WTC11 (cell line): Measurements from ENCODE around the gene RIBC2. TPM values are rescaled to one million over a fixed set of nuclear protein-coding genes. Genes with fewer than 3 reads are reported as not detected.
"Not testable (repeated sequence)": the region's sequence is repeated elsewhere in the genome, so short reads cannot be mapped to it uniquely, and the experiment has no call there.

Experiments used
- ATAC-seq: fragments of 200-7000 bp; cut with Tn5 transposase; 2 replicates; pipeline ENCODE4 v1.10.0; 2021; ENCODE audit warnings: mild to moderate bottlenecking, moderate library complexity
- CTCF ChIA-PET: fragments of 300-600 bp; sonication (Branson Sonifier 250); formaldehyde crosslinking; loops from one replicate; lab custom pipeline; 2021; ENCODE audit warnings: antibody characterized with exemption; lab: Charles Lee
- POLR2A ChIA-PET: fragments of 350-600 bp; sonication (Branson Sonifier 250); formaldehyde crosslinking; loops from one replicate; lab custom pipeline; 2021; ENCODE audit warnings: antibody characterized with exemption; lab: Charles Lee
- DNase-seq: peaks from one replicate; pipeline ENCODE4 v3.0.0; 2021; ENCODE audit warnings: low spot score
- H3K27ac Mint-ChIP-seq: 2 replicates; pipeline ENCODE4 v1.8.0; 2021; ENCODE audit warnings: mixed read lengths
- H3K27me3 Mint-ChIP-seq: 2 replicates; pipeline ENCODE4 v1.8.0; 2021; ENCODE audit warnings: low read depth, mild to moderate bottlenecking, moderate library complexity, mixed read lengths
- H3K36me3 Mint-ChIP-seq: 2 replicates; pipeline ENCODE4 v1.8.0; 2021; ENCODE audit warnings: mixed read lengths
- H3K4me1 Mint-ChIP-seq: 2 replicates; pipeline ENCODE4 v1.8.0; 2022; ENCODE audit warnings: mixed read lengths
- H3K4me3 Mint-ChIP-seq: 2 replicates; pipeline ENCODE4 v1.8.0; 2021; ENCODE audit warnings: mild to moderate bottlenecking, moderate library complexity, mixed read lengths
- H3K9me3 Mint-ChIP-seq: 2 replicates; pipeline ENCODE4 v1.8.0; 2021; ENCODE audit warnings: mixed read lengths
- ATF1 ChIP-seq: sonication (generic); formaldehyde crosslinking; IDR thresholded peaks from 2 replicates; pipeline ENCODE4 v1.8.1; 2023; ENCODE audit warnings: mild to moderate bottlenecking, moderate library complexity, missing genetic modification reagents
- FOXJ3 ChIP-seq: sonication (generic); formaldehyde crosslinking; IDR thresholded peaks from 2 replicates; pipeline ENCODE4 v1.9.0; 2021; ENCODE audit warnings: missing genetic modification reagents, mild to moderate bottlenecking, borderline replicate concordance
- IRF2 ChIP-seq: sonication (generic); formaldehyde crosslinking; IDR thresholded peaks from 2 replicates; pipeline ENCODE4 v1.8.0; 2022; ENCODE audit warnings: low read depth, missing genetic modification reagents, borderline replicate concordance
- MYBL2 ChIP-seq: sonication (generic); formaldehyde crosslinking; IDR thresholded peaks from 2 replicates; pipeline ENCODE4 v1.8.1; 2023; ENCODE audit warnings: mild to moderate bottlenecking, moderate library complexity, missing genetic modification reagents
- NR1H2 ChIP-seq: sonication (generic); formaldehyde crosslinking; IDR thresholded peaks from 2 replicates; pipeline ENCODE4 v1.9.0; 2021; ENCODE audit warnings: mild to moderate bottlenecking, moderate library complexity, missing genetic modification reagents
- NR2C2 ChIP-seq: sonication (generic); formaldehyde crosslinking; IDR thresholded peaks from 2 replicates; pipeline ENCODE4 v1.8.0; 2022; ENCODE audit warnings: mild to moderate bottlenecking, missing genetic modification reagents
- OVOL2 ChIP-seq: fragments of 250-450 bp; sonication (Bioruptor Pico); IDR thresholded peaks from 2 replicates; pipeline ENCODE4 v1.9.0; 2021; ENCODE audit warnings: mild to moderate bottlenecking, borderline replicate concordance
- ZNF232 ChIP-seq: sonication (generic); formaldehyde crosslinking; IDR thresholded peaks from 2 replicates; pipeline ENCODE4 v1.8.0; 2022; ENCODE audit warnings: mild to moderate bottlenecking, missing genetic modification reagents
- ZNF416 ChIP-seq: fragments of 250-450 bp; sonication (Bioruptor Pico); IDR thresholded peaks from 2 replicates; pipeline ENCODE4 v1.9.0; 2021; ENCODE audit warnings: mild to moderate bottlenecking, inconsistent platforms
- total RNA-seq: library from RNA; stranded (reverse); gene quantifications from 3 replicates; pipeline ENCODE4 v1.2.3, GENCODE V29; 2021
- TF ChIP-seq, protein P1 (sequence below): sonication (generic); formaldehyde crosslinking; IDR thresholded peaks from 2 replicates; pipeline ENCODE4 v1.8.0; 2023; ENCODE audit warnings: mild to moderate bottlenecking, missing genetic modification reagents
- TF ChIP-seq, protein P2 (sequence below): sonication (generic); formaldehyde crosslinking; IDR thresholded peaks from 2 replicates; pipeline ENCODE4 v1.8.1; 2022; ENCODE audit warnings: low read depth, missing genetic modification reagents, borderline replicate concordance
- TF ChIP-seq, protein P3 (sequence below): fragments of 250-450 bp; sonication (Bioruptor Pico); IDR thresholded peaks from 2 replicates; pipeline ENCODE4 v2.1.2; 2022; ENCODE audit warnings: mild to moderate bottlenecking, moderate library complexity
- TF ChIP-seq, protein P4 (sequence below): sonication (generic); formaldehyde crosslinking; IDR thresholded peaks from 2 replicates; pipeline ENCODE4 v1.8.0; 2022; ENCODE audit warnings: mild to moderate bottlenecking, missing genetic modification reagents
- TF ChIP-seq, protein P5 (sequence below): fragments of 250-450 bp; sonication (Bioruptor Pico); IDR thresholded peaks from 2 replicates; pipeline ENCODE4 v1.8.0; 2021; ENCODE audit warnings: mild to moderate bottlenecking
- TF ChIP-seq, protein P6 (sequence below): sonication (generic); formaldehyde crosslinking; IDR thresholded peaks from 2 replicates; pipeline ENCODE4 v1.8.1; 2023; ENCODE audit warnings: mild to moderate bottlenecking, missing genetic modification reagents, moderate library complexity

The RIBC2 gene
- total RNA-seq, 1 experiment from 2014 or later = 2.4 TPM

DNA sequence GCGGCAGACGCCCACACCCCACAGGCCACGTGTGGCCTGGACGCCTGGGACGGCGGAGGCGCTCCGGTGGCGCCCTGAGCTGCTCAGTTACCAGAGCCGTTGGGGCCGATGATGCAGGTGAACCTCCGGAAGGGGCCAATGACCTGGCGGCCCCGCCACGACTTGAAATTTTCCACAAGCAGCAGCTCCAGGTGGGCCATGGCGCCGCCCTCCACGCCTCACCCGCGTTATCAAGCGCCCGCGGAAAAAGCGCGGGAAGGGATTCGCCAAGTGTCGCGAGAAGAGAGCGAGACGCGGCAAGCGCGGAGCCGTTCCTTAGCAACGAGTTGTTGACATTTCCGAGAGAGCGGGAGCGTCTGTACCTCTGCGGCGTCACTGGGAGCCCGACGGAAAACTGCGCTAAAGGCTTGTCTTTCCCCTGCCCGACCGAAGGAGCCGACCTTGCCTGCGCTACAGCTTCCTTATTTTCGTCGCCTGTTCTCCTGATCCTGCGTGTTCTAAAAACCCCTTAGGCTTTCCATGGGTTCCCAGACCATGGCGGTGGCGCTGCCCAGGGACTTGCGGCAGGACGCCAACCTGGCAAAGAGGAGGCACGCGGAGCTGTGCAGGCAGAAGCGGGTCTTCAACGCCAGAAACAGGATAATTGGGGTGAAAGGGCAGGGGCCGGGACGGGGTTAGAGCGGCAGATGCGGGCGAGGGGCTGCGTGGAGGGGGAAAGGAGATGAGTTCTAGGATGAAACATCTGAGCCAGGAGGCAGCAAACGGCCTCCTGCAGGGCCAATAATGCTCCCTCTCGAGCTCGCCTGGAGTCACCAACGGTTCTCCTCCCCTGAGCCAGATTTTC lies at the start of gene RIBC2, which contains the start of gene SMC1B (continued):
- TF ChIP-seq, protein P1, sequence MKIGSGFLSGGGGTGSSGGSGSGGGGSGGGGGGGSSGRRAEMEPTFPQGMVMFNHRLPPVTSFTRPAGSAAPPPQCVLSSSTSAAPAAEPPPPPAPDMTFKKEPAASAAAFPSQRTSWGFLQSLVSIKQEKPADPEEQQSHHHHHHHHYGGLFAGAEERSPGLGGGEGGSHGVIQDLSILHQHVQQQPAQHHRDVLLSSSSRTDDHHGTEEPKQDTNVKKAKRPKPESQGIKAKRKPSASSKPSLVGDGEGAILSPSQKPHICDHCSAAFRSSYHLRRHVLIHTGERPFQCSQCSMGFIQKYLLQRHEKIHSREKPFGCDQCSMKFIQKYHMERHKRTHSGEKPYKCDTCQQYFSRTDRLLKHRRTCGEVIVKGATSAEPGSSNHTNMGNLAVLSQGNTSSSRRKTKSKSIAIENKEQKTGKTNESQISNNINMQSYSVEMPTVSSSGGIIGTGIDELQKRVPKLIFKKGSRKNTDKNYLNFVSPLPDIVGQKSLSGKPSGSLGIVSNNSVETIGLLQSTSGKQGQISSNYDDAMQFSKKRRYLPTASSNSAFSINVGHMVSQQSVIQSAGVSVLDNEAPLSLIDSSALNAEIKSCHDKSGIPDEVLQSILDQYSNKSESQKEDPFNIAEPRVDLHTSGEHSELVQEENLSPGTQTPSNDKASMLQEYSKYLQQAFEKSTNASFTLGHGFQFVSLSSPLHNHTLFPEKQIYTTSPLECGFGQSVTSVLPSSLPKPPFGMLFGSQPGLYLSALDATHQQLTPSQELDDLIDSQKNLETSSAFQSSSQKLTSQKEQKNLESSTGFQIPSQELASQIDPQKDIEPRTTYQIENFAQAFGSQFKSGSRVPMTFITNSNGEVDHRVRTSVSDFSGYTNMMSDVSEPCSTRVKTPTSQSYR (CRISPR knock-in tag) = peak; percentile 86; the same call in 1 of the 2 replicates
- peak; percentile 77 for TF ChIP-seq NR2C2 (CRISPR knock-in tag)
- TF ChIP-seq, protein P2, sequence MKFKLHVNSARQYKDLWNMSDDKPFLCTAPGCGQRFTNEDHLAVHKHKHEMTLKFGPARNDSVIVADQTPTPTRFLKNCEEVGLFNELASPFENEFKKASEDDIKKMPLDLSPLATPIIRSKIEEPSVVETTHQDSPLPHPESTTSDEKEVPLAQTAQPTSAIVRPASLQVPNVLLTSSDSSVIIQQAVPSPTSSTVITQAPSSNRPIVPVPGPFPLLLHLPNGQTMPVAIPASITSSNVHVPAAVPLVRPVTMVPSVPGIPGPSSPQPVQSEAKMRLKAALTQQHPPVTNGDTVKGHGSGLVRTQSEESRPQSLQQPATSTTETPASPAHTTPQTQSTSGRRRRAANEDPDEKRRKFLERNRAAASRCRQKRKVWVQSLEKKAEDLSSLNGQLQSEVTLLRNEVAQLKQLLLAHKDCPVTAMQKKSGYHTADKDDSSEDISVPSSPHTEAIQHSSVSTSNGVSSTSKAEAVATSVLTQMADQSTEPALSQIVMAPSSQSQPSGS (CRISPR knock-in tag) = peak; percentile 89; the same call in 1 of the 2 replicates
- peak; percentile 62 for TF ChIP-seq NR1H2 (CRISPR knock-in tag)
- TF ChIP-seq ATF1 (CRISPR knock-in tag) = peak; percentile 96
- TF ChIP-seq, protein P3, sequence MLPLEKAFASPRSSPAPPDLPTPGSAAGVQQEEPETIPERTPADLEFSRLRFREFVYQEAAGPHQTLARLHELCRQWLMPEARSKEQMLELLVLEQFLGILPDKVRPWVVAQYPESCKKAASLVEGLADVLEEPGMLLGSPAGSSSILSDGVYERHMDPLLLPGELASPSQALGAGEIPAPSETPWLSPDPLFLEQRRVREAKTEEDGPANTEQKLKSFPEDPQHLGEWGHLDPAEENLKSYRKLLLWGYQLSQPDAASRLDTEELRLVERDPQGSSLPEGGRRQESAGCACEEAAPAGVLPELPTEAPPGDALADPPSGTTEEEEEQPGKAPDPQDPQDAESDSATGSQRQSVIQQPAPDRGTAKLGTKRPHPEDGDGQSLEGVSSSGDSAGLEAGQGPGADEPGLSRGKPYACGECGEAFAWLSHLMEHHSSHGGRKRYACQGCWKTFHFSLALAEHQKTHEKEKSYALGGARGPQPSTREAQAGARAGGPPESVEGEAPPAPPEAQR (CRISPR knock-in tag) = no peak; the same call in 1 of the 2 replicates
- TF ChIP-seq, protein P4, sequence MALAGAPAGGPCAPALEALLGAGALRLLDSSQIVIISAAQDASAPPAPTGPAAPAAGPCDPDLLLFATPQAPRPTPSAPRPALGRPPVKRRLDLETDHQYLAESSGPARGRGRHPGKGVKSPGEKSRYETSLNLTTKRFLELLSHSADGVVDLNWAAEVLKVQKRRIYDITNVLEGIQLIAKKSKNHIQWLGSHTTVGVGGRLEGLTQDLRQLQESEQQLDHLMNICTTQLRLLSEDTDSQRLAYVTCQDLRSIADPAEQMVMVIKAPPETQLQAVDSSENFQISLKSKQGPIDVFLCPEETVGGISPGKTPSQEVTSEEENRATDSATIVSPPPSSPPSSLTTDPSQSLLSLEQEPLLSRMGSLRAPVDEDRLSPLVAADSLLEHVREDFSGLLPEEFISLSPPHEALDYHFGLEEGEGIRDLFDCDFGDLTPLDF (CRISPR knock-in tag) = peak; percentile 96
- no peak for TF ChIP-seq ZNF416 (CRISPR knock-in tag)
- peak; percentile 95 for TF ChIP-seq MYBL2 (CRISPR knock-in tag)
- peak; percentile 92 for TF ChIP-seq ZNF232
- TF ChIP-seq, protein P5, sequence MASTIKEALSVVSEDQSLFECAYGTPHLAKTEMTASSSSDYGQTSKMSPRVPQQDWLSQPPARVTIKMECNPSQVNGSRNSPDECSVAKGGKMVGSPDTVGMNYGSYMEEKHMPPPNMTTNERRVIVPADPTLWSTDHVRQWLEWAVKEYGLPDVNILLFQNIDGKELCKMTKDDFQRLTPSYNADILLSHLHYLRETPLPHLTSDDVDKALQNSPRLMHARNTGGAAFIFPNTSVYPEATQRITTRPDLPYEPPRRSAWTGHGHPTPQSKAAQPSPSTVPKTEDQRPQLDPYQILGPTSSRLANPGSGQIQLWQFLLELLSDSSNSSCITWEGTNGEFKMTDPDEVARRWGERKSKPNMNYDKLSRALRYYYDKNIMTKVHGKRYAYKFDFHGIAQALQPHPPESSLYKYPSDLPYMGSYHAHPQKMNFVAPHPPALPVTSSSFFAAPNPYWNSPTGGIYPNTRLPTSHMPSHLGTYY (CRISPR knock-in tag) = no peak
- TF ChIP-seq, protein P6, sequence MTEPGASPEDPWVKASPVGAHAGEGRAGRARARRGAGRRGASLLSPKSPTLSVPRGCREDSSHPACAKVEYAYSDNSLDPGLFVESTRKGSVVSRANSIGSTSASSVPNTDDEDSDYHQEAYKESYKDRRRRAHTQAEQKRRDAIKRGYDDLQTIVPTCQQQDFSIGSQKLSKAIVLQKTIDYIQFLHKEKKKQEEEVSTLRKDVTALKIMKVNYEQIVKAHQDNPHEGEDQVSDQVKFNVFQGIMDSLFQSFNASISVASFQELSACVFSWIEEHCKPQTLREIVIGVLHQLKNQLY (CRISPR knock-in tag) = peak; percentile 93
- no peak for TF ChIP-seq OVOL2
- peak; percentile 90 for TF ChIP-seq IRF2 (CRISPR knock-in tag)

DNA sequence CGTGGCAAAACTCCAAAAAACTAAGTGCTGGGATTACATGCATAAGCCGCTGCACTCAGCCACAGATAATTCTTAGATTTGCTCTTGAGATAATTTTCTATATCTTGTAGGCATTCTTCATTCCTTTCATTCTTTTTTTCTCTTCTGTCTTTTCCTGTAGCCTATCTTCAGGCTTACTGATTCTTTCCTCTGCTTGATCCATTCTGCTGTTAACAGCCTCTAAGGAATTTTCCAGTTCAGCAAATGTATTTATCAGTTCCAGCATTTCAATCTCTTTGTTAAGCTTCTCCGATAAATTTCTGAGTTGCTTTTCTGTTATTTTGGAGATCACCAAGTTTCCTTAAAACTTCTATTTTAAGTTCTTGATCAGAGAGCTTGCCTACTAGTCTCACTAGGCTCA lies 46.8 kb upstream of the RIBC2 start:
- no peaks in the 10 kb centered on the region for H3K4me1 Mint-ChIP-seq
- ChIA-PET CTCF (no interaction called here), POLR2A (no interaction called here)
- no peak for ATAC-seq
- DNase-seq = no peak
- peaks cover 7% of the 10 kb centered on the region for H3K9me3 Mint-ChIP-seq
- peaks cover 9% of the 10 kb centered on the region for H3K27me3 Mint-ChIP-seq
- no peak for TF ChIP-seq FOXJ3 (CRISPR knock-in tag)
- no peak overlapping the region for H3K4me3 Mint-ChIP-seq
- no peaks in the 10 kb centered on the region for H3K36me3 Mint-ChIP-seq
- H3K27ac Mint-ChIP-seq = no peak overlapping the region

DNA sequence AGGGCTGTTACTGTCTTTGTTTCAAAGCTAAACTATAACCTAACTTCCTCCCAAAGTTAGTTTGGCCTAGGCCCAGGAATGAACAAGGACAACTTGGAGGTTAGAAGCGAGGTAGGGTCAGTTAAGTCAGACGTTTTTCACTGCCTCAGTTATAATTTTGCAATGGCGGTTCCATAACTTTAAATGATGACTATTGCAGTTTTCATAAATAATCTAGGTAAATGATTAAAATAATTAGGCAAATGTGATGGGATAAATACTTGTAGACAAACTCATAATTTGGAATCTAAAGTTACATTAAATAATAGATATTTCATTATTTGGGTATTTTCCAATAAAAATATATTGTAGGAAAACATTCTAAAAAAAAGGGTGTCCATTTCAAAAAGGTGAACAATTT lies 39.9 kb upstream of the RIBC2 start:
- H3K27ac Mint-ChIP-seq, H3K4me1 Mint-ChIP-seq, H3K36me3 Mint-ChIP-seq, CTCF ChIA-PET, ATAC-seq, H3K4me3 Mint-ChIP-seq, H3K27me3 Mint-ChIP-seq, DNase-seq, POLR2A ChIA-PET: not testable (repeated sequence)
- peaks cover 38% of the 10 kb centered on the region for H3K9me3 Mint-ChIP-seq
